NCI-H748 (cell line): ENCODE results near the gene PFDN5.

ENCODE experiments used
- DNase-seq: peaks from one replicate; lab custom pipeline; 2025; ENCODE audit not compliant: unreplicated experiment; lab: John Stamatoyannopoulos, UW

Gene PFDN5

GRCh38 chr12:53295070-53295890, at the start of gene PFDN5:
TSS of gene PFDN5 (plus strand) at chr12:53295542. CDS start at chr12:53295568, 26 bp downstream.
- DNase-seq, result peak; percentile 88

DNA sequence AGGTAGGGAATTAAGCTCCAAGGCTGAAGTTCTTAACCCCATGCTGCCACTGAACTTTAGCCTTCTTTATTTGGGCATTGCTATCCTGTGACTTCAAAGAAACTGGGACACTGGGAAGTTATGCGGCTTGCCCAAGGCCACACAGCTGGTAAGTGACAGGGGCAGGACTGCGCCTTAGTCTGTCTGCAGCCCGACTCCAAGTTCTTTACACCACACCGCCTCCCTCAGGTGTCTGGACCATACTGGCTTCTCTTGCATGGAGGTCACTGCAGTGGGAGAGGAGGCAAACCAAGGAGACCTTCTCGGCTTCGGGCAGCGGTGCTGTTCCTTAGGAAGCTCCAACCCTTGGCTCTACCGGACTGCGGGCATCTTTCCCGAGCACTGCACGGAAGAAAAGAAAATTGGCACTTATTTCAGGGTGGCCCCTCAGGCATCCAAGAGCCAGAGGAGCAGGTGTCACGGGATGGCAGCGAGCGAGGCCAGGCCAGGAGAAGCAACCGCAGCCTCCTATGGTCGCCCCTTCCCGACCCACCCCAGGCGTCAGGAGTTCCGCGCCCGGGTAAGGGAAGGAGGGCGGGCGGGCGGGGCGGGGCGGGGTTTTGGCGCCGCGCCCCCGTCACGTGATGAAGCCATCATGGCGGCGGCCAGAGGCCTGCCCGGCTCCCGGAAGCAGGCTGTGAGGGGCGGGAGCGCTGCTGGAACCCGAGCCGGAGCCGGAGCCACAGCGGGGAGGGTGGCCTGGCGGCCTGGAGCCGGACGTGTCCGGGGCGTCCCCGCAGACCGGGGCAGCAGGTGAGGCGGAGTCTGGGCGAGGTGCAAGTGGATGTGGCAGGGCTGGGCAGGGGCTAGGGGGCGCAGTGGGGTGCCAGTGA, 43.6 kb upstream of the PFDN5 start:
- peak; percentile 86 for DNase-seq

- DNase-seq, result peak; percentile 61
These were observed 42.9 kb upstream of the PFDN5 start for GRCh38 chr12:53252349-53252916.

DNA sequence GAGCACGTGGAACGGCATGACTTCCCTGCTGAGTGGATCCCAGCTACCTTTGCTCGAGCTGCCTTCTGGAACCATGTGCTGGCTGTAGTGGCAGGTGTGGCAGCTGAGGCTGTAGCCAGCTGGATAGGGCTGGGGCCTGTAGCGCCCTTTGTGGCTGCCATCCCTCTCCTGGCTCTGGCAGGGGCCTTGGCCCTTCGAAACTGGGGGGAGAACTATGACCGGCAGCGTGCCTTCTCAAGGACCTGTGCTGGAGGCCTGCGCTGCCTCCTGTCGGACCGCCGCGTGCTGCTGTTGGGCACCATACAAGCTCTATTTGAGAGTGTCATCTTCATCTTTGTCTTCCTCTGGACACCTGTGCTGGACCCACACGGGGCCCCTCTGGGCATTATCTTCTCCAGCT, 42.0 kb upstream of the PFDN5 start:
- DNase-seq, result no peak

DNA sequence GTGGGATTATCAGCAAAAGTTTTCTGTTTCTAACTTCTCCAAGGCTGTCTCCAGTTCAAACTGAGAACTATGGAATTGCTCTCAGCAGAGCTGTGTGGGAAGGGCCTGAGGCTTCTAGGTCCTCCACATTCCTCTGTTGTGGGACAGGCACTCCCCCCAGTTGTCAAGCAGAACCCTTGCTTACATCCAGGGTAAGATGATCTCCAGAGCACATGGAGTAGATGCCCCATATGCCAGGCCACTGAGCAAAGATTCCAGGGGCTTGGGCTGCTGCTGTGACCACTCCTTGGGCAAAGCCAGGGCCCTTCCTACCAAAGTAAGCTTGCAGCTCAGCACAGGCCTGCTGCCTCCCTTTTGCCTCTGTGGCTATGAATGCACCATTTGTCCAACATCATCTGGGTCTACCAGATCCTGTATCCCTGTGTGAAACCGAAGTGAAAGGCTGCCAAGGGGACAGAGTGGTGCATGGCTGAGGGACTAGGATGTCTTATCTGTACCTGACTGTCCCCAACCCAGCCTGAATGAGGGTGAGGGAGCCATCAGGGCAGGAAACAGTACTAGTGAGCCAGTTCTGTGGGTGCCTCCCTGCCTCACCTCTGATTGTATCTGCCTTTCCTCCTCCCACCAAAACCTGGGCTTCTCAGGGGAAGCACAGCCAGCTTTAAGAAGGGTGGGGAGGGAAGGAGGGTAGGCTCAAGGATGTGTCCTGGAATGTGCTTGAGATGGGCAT, 40.4 kb upstream of the PFDN5 start:
- no peak for DNase-seq

DNA sequence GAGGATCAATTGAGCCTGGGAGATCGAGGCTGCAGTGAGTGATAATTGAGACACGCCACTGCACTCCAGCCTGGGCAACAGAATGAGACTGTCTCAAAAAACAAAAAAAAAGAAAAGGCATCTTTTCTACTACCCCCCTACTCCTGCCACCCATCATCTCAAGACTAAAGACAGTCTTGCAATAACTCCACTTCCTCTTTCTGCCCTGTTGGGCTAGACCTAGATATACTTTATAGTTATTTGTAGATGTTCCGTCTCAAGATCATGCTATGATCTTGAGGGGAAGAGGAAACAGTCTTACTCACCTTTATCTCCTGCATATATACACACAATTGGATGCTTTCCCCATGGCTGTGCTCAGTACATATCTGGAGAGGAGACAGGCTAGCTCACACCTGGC, 39.3 kb upstream of the PFDN5 start:
- no peak for DNase-seq

GRCh38 chr12:53258541-53259539, 36.5 kb upstream of the PFDN5 start:
- DNase-seq, result no peak

GRCh38 chr12:53259891-53260290, 35.5 kb upstream of the PFDN5 start:
- DNase-seq, result no peak

GRCh38 chr12:53265783-53266182, 29.6 kb upstream of the PFDN5 start:
- DNase-seq, result no peak

GRCh38 chr12:53267306-53267998, 27.9 kb upstream of the PFDN5 start:
- DNase-seq, result peak; percentile 46

DNA sequence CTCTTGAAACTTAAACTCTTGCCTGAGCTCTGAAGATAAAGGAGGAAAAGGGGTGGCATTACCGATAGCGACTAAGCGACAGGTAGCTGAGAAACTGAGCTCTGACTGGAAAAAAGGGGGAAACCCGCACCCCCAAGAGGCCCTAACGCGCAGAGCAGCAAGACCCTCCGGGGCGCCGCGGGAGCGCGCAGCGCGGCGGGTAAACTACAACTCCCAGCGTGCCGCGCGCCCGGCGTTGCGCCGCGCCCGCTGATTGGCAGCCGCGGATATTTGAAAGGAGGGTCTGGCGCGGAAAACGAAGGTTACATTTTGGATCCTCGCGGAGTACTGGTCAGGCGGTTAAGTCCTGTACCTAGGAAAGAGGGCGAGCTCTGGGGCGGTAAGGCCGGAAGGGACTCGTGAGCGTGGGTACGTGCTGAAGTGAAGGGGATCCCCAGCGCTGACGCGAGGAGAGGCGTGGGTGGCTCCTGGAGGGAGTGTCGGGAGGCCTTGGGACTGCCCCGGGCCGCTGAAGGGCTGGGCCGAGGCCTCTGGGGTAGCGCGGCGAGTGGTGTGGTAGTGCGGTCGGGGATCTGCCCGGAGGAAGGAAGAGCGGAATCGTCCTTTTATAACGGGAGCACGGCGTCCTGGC, 27.2 kb upstream of the PFDN5 start, which contains the start of gene ESPL1:
Gene ESPL1 (plus strand): TSS at position 301 of the 631 bp plus-strand sequence. CDS start 468 bp downstream, outside the sequence.
- peak; percentile 87 for DNase-seq

- no peak for DNase-seq
These were observed 26.4 kb upstream of the PFDN5 start for GRCh38 chr12:53268630-53269562.

- no peak for DNase-seq
These were observed 20.9 kb upstream of the PFDN5 start for GRCh38 chr12:53274445-53274844.

- no peak for DNase-seq
These were observed 18.8 kb upstream of the PFDN5 start for GRCh38 chr12:53276511-53276910.

- DNase-seq, result no peak
These were observed 17.4 kb upstream of the PFDN5 start for GRCh38 chr12:53277981-53278380.

- DNase-seq, result no peak
These were observed 16.0 kb upstream of the PFDN5 start for GRCh38 chr12:53279283-53279869.

DNA sequence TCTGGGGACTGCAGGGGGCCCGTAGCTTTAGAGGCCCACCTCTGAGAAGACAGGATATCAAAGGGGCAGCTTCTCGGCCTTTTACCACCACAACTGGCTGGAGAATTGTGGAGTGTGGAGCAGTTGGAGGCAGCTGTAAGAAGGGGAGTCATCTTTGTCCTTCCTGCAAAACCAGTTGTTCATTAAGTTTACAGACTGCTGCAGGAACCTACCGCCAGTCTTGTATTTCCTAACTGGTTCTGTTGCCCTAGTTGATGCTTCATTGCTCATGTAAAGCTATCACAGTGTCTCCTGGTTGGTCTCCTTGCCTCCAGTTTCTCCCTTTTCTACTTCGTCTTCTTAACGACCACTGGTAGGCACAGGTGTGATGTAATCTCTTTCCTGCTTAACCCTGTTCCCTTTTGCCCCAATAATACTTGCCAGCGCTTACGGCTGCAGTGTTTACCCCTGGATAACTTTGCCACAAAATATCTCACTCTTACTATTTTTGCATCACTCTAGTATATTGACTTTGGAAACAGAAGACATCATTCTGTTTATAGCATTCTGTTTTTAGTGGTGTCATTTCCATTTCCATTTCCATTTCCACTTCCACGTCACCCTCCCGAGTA, 15.3 kb upstream of the PFDN5 start:
- DNase-seq, result no peak
